ENCODE data around the gene ZCCHC8.
"Not testable (repeated sequence)": the region's sequence is repeated elsewhere in the genome, so short reads cannot be mapped to it uniquely, and the experiment has no call there.

GRCh38 chr12:122487807-122488206, 12.9 kb downstream of the ZCCHC8 start:
- not testable (repeated sequence) for TF ChIP-seq CTCF (IDR thresholded peaks at IDR 0.05; ENCODE audit: low read depth, low read length); MYC (IDR thresholded peaks at IDR 0.05; ENCODE audit: low read depth, low read length); POLR2A (IDR thresholded peaks at IDR 0.05; ENCODE audit: extremely low read depth, insufficient read length); MAX (IDR thresholded peaks at IDR 0.05; ENCODE audit: low read depth, low read length)

Measured in NB4 (cell line).